Astrocyte (in vitro differentiated cells and primary cell): ENCODE results near the gene INO80.

Experiments
- CTCF ChIP-seq: IDR thresholded peaks from 2 replicates; pipeline ENCODE4 v1.5.1; 2011; ENCODE audit warnings: low read depth, mild to moderate bottlenecking, inconsistent platforms, low read length, moderate library complexity; ENCODE audit not compliant: insufficient read depth
- EZH2 ChIP-seq: IDR thresholded peaks from 2 replicates; pipeline ENCODE4 v1.6.1; 2012; ENCODE audit warnings: mild to moderate bottlenecking, low read length, inconsistent platforms; ENCODE audit not compliant: insufficient read depth

GRCh38 chr15:40948706-40949473 is 167.2 kb downstream of the INO80 start:
- no peak for TF ChIP-seq CTCF
- no peak for TF ChIP-seq EZH2
